Central memory CD8-positive, alpha-beta T cell (primary cell): Measurements from ENCODE around the gene ANKUB1.
"Not testable (repeated sequence)": the region's sequence is repeated elsewhere in the genome, so short reads cannot be mapped to it uniquely, and the experiment has no call there.

Source experiments
- ATAC-seq: fragments of 150-1000 bp; cut with Tn5 transposase; replicated peaks from 2 replicates; pipeline ENCODE4 v1.10.0; 2022; ENCODE audit warnings: mild to moderate bottlenecking, moderate FRiP score, moderate number of reproducible peaks; ENCODE audit not compliant: poor library complexity, severe bottlenecking; ENCODE audit errors: extremely low read depth
- DNase-seq, 2 donors: peaks; one replicate each; pipeline ENCODE4 v3.0.0; 2021; ENCODE audit warnings: low spot score in 2 of 2
- H3K27ac Mint-ChIP-seq: one replicate; pipeline ENCODE4 v1.8.0; 2022; ENCODE audit warnings: low read depth, mild to moderate bottlenecking, moderate library complexity, mixed read lengths
- H3K27me3 Mint-ChIP-seq: one replicate; pipeline ENCODE4 v1.8.0; 2022; ENCODE audit warnings: mixed read lengths
- H3K36me3 Mint-ChIP-seq: one replicate; pipeline ENCODE4 v1.8.0; 2022; ENCODE audit warnings: mild to moderate bottlenecking, moderate library complexity, mixed read lengths; ENCODE audit not compliant: insufficient read depth
- H3K4me1 Mint-ChIP-seq: one replicate; pipeline ENCODE4 v1.8.0; 2022; ENCODE audit warnings: mixed read lengths
- H3K4me3 Mint-ChIP-seq: one replicate; pipeline ENCODE4 v1.8.0; 2022; ENCODE audit warnings: mild to moderate bottlenecking, moderate library complexity, mixed read lengths
- H3K9me3 Mint-ChIP-seq: one replicate; pipeline ENCODE4 v1.8.0; 2022; ENCODE audit warnings: mixed read lengths

The ANKUB1 gene

GRCh38 chr3:149792452-149793270 lies at the start of gene ANKUB1:
ANKUB1 (minus strand) TSS chr3:149792554; CDS start chr3:149792366, 188 bp downstream.
- DNase-seq (no peak), ATAC-seq (no peak)
- no peaks in the 10 kb centered on the region for H3K4me1 Mint-ChIP-seq
- peaks cover 2% of the 10 kb centered on the region for H3K36me3 Mint-ChIP-seq
- no peak within 1 kb of the TSS for H3K4me3 Mint-ChIP-seq
- H3K9me3 Mint-ChIP-seq: no peaks in the 10 kb centered on the region
- no peak within 1 kb of the TSS for H3K27ac Mint-ChIP-seq
- peaks cover 60% of the 10 kb centered on the region for H3K27me3 Mint-ChIP-seq

- ATAC-seq (no peak), DNase-seq (no peak)
- H3K4me3 Mint-ChIP-seq: no peak overlapping the region
- peaks cover 6% of the 10 kb centered on the region for H3K9me3 Mint-ChIP-seq
- H3K27ac Mint-ChIP-seq: peak overlapping the region; percentile 23
- H3K4me1 Mint-ChIP-seq: peaks cover 49% of the 10 kb centered on the region
- peaks cover 2% of the 10 kb centered on the region for H3K36me3 Mint-ChIP-seq
- no peaks in the 10 kb centered on the region for H3K27me3 Mint-ChIP-seq
Measured at GRCh38 chr3:149839896-149840295, 47.5 kb upstream of the ANKUB1 start.

GRCh38 chr3:149839469-149839868 lies 47.1 kb upstream of the ANKUB1 start:
- not testable (repeated sequence) for H3K4me3 Mint-ChIP-seq, H3K36me3 Mint-ChIP-seq, DNase-seq, H3K9me3 Mint-ChIP-seq, ATAC-seq, H3K27me3 Mint-ChIP-seq, H3K27ac Mint-ChIP-seq
- H3K4me1 Mint-ChIP-seq: peaks cover 49% of the 10 kb centered on the region

GRCh38 chr3:149838491-149838890 lies 46.1 kb upstream of the ANKUB1 start:
- H3K27ac Mint-ChIP-seq, ATAC-seq, H3K36me3 Mint-ChIP-seq, H3K27me3 Mint-ChIP-seq, H3K4me3 Mint-ChIP-seq, DNase-seq: not testable (repeated sequence)
- Mint-ChIP-seq H3K9me3 (peaks cover 11% of the 10 kb centered on the region), H3K4me1 (peaks cover 41% of the 10 kb centered on the region)

- ATAC-seq: no peak
- peaks cover 17% of the 10 kb centered on the region for H3K9me3 Mint-ChIP-seq
- H3K4me3 Mint-ChIP-seq: no peak overlapping the region
- no peaks in the 10 kb centered on the region for H3K36me3 Mint-ChIP-seq
- H3K27ac Mint-ChIP-seq: no peak overlapping the region
- DNase-seq: no peak
- no peaks in the 10 kb centered on the region for H3K27me3 Mint-ChIP-seq
- H3K4me1 Mint-ChIP-seq: peaks cover 22% of the 10 kb centered on the region
Measured at GRCh38 chr3:149833241-149833640, 40.9 kb upstream of the ANKUB1 start.

GRCh38 chr3:149832086-149832485 lies 39.7 kb upstream of the ANKUB1 start:
- Mint-ChIP-seq H3K4me3 (no peak overlapping the region), H3K9me3 (peaks cover 11% of the 10 kb centered on the region), H3K36me3 (no peaks in the 10 kb centered on the region), H3K4me1 (peaks cover 16% of the 10 kb centered on the region), H3K27ac (no peak overlapping the region), H3K27me3 (no peaks in the 10 kb centered on the region)
- DNase-seq: no peak
- ATAC-seq: no peak

- peaks cover 18% of the 10 kb centered on the region for H3K4me1 Mint-ChIP-seq
- no peak overlapping the region for H3K27ac Mint-ChIP-seq
- H3K27me3 Mint-ChIP-seq: no peaks in the 10 kb centered on the region
- DNase-seq (no peak), ATAC-seq (no peak)
- H3K36me3 Mint-ChIP-seq: no peaks in the 10 kb centered on the region
- no peak overlapping the region for H3K4me3 Mint-ChIP-seq
- peaks cover 11% of the 10 kb centered on the region for H3K9me3 Mint-ChIP-seq
Measured at GRCh38 chr3:149831321-149831720, 39.0 kb upstream of the ANKUB1 start.

GRCh38 chr3:149830902-149831301 lies 38.5 kb upstream of the ANKUB1 start:
- Mint-ChIP-seq H3K27ac (no peak overlapping the region), H3K27me3 (no peaks in the 10 kb centered on the region), H3K36me3 (no peaks in the 10 kb centered on the region), H3K4me1 (peaks cover 22% of the 10 kb centered on the region), H3K9me3 (peaks cover 11% of the 10 kb centered on the region), H3K4me3 (no peak overlapping the region)
- ATAC-seq (no peak), DNase-seq (no peak)

- not testable (repeated sequence) for H3K36me3 Mint-ChIP-seq, H3K9me3 Mint-ChIP-seq, H3K4me3 Mint-ChIP-seq, H3K27me3 Mint-ChIP-seq, ATAC-seq, H3K27ac Mint-ChIP-seq, DNase-seq
- peaks cover 27% of the 10 kb centered on the region for H3K4me1 Mint-ChIP-seq
Measured at GRCh38 chr3:149829631-149830030, 37.3 kb upstream of the ANKUB1 start.

GRCh38 chr3:149828390-149828789 lies 36.0 kb upstream of the ANKUB1 start:
- Mint-ChIP-seq H3K4me1 (peaks cover 31% of the 10 kb centered on the region), H3K27me3 (no peaks in the 10 kb centered on the region), H3K9me3 (peaks cover 5% of the 10 kb centered on the region), H3K36me3 (no peaks in the 10 kb centered on the region), H3K27ac (no peak overlapping the region), H3K4me3 (no peak overlapping the region)
- DNase-seq (no peak), ATAC-seq (no peak)

GRCh38 chr3:149826636-149827035 lies 34.3 kb upstream of the ANKUB1 start:
- no peak for DNase-seq
- no peaks in the 10 kb centered on the region for H3K36me3 Mint-ChIP-seq
- H3K27ac Mint-ChIP-seq: no peak overlapping the region
- peaks cover 5% of the 10 kb centered on the region for H3K9me3 Mint-ChIP-seq
- H3K4me3 Mint-ChIP-seq: no peak overlapping the region
- H3K27me3 Mint-ChIP-seq: no peaks in the 10 kb centered on the region
- peaks cover 41% of the 10 kb centered on the region for H3K4me1 Mint-ChIP-seq
- no peak for ATAC-seq

GRCh38 chr3:149820183-149820582 lies 27.8 kb upstream of the ANKUB1 start:
- peaks cover 67% of the 10 kb centered on the region for H3K4me1 Mint-ChIP-seq
- no peak overlapping the region for H3K4me3 Mint-ChIP-seq
- H3K9me3 Mint-ChIP-seq: no peaks in the 10 kb centered on the region
- ATAC-seq (no peak), DNase-seq (no peak)
- H3K27me3 Mint-ChIP-seq: no peaks in the 10 kb centered on the region
- no peaks in the 10 kb centered on the region for H3K36me3 Mint-ChIP-seq
- no peak overlapping the region for H3K27ac Mint-ChIP-seq

- Mint-ChIP-seq H3K36me3 (no peaks in the 10 kb centered on the region), H3K9me3 (no peaks in the 10 kb centered on the region), H3K27ac (no peak overlapping the region), H3K27me3 (no peaks in the 10 kb centered on the region), H3K4me3 (no peak overlapping the region), H3K4me1 (peaks cover 74% of the 10 kb centered on the region)
- DNase-seq (no peak), ATAC-seq (no peak)
Measured at GRCh38 chr3:149819432-149819831, 27.1 kb upstream of the ANKUB1 start.
